ENCODE measurements around the gene EEF1AKMT2. TPM values are rescaled to one million over a fixed set of nuclear protein-coding genes. Genes with fewer than 3 reads are reported as not detected.
A peak's percentile ranks its signal among the peaks of the same experiment; 100 is the strongest.

The EEF1AKMT2 gene
- total RNA-seq, 4 donors from 2014 or later: 9.1 to 18.6 (median 10.5) TPM

DNA sequence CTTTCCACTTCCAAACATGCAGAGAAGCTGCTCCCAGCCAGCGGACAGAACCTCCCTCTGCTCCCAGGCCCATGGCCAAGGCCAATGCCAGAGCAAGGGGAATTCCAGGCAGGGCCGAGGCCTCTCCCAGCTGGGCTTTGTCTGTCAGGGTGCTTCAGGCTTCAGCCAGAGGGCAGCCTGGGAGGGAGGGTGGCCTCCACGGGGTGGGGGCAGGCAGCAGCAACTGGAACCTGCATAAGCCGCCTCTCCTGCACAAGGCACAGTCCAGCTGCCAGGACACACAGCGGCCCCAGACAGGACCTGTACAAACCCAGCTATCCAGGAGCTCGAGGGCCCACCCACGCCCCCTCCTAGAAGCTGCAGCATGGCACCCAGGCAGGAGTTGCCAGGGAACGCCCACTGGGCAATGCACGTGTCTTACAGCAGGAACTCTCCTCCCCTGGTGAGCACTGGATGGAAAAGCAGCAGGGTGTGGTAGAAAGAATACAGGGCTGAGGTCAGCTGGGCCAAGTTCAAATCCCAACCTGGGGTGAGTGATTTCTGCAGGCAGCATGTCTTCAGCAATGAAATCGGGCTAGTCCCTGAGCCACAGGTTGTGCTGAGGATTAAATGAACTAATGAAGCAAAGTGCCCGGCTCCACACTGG, 55.1 kb downstream of the EEF1AKMT2 start:
- Histone ChIP-seq H3K4me1 (peaks cover 28 to 100% (median 90%) of the 10 kb centered on the region in 3 donors), H3K4me3 (peak overlapping the region in 1 of 2 donors; percentile 4), H3K9me3 (no peaks in the 10 kb centered on the region), H3K27me3 (no peaks in the 10 kb centered on the region), H3K36me3 (no peaks in the 10 kb centered on the region), H3K27ac (peak overlapping the region in 3 of 4 donors; percentile 90 to 93 (median 92))
- TF ChIP-seq, protein P1, sequence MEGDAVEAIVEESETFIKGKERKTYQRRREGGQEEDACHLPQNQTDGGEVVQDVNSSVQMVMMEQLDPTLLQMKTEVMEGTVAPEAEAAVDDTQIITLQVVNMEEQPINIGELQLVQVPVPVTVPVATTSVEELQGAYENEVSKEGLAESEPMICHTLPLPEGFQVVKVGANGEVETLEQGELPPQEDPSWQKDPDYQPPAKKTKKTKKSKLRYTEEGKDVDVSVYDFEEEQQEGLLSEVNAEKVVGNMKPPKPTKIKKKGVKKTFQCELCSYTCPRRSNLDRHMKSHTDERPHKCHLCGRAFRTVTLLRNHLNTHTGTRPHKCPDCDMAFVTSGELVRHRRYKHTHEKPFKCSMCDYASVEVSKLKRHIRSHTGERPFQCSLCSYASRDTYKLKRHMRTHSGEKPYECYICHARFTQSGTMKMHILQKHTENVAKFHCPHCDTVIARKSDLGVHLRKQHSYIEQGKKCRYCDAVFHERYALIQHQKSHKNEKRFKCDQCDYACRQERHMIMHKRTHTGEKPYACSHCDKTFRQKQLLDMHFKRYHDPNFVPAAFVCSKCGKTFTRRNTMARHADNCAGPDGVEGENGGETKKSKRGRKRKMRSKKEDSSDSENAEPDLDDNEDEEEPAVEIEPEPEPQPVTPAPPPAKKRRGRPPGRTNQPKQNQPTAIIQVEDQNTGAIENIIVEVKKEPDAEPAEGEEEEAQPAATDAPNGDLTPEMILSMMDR (IDR thresholded peaks at IDR 0.05): peak in 1 of 4 experiments; percentile 41
- no peak for TF ChIP-seq EP300 (IDR thresholded peaks at IDR 0.05)
- TF ChIP-seq POLR2A (IDR thresholded peaks at IDR 0.05): no peak
- TF ChIP-seq POLR2AphosphoS5 (IDR thresholded peaks at IDR 0.05): peak; percentile 91
- WGBS, 2 donors (ENCODE audit: low coverage in 1 of 2): 29 to 50% methylated on average over 1 to 2 of the region's 11 CpGs
- ATAC-seq: peak; percentile 76

DNA sequence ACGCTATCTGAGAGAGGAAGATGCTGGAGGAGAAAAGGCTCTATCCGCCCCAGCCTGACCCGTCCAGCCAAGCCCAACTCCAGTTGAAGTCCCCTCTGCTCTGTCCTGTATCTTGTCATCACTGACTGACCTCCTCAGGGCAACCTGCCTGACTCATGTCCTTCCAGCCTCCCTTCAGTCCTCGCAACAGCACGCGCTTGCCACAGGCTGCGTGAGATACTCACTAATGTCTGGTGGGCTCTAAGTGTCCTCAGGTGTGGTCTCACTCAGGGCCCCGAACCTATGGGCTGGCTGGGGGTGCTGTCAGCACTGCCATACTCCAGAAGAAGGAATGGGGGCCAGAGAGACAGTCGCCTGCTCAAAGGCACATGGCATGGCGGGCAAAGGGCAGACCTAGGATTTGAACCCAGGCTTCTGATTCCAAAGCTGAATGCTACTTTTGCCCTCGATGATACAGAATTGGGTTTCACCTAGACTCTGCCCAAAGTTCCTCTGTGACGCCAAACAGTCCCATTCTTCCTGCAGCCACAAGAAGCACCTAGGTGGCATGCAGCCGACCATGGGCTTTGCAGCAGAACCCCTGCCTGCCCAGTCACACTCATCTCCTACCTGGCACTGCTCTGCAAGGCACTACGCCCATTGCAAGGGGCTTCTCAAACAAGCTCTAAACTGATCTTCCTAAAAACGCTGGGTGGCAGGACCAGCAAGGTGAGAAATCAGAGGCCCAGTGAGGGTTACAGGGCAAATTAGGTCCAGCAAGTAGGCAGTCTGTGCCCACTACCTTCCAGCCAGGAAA, 56.0 kb downstream of the EEF1AKMT2 start:
- H3K27ac ChIP-seq: peak overlapping the region; percentile 5 to 93 (median 91)
- no peak for ATAC-seq
- WGBS, 2 donors (ENCODE audit: low coverage in 1 of 2): 70 to 91% methylated on average over 7 to 9 of the region's 15 CpGs
- no peaks in the 10 kb centered on the region for H3K36me3 ChIP-seq
- no peak for TF ChIP-seq POLR2AphosphoS5 (IDR thresholded peaks at IDR 0.05)
- TF ChIP-seq POLR2A (IDR thresholded peaks at IDR 0.05): no peak
- no peak for TF ChIP-seq EP300 (IDR thresholded peaks at IDR 0.05)
- no peaks in the 10 kb centered on the region for H3K27me3 ChIP-seq
- H3K4me3 ChIP-seq: peak overlapping the region in 1 of 2 donors; percentile 4
- peaks cover 28 to 98% (median 81%) of the 10 kb centered on the region in 3 donors for H3K4me1 ChIP-seq
- H3K9me3 ChIP-seq: no peaks in the 10 kb centered on the region

DNA sequence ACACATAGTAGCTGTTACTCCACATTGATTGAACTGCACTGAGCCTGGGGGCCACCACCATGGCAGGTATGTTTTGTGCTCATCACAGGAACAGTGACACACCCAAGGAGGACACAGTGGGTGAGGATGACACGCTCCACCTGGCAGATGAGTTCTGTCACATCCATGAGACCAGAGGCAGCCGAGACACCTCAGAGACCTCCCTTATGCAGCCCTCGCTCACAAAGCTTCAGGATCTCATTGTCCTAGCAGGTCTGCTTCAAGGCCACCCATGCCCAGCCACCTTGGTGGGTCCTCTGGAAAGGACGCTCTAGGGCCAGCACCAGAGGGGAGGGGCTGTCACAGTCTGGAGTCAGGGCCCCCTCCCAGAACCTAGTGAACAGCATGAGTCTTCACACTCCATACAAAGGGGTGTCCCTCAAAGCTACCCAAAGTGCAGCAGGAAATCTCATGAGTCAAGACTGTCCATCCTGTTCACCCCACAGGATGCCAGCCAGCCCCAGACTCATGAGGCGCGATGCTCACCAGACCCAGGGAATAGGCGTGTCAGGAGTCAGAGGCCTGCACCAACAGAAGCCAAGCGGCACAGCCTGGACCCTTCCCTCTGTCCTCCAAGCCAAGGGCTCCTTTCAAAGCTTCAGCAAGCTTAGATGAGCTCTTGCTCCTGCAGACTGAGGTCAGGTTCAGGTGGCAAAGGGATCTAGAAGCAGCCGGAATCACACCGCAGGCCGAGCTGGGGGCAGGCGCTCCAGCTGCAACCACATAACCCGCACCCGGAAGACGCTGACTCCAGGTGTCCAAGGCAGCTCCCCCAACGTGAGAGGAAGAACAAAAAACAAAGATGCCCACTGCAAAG, 57.1 kb downstream of the EEF1AKMT2 start:
- Histone ChIP-seq H3K4me3 (no peak overlapping the region), H3K4me1 (peaks cover 26 to 98% (median 72%) of the 10 kb centered on the region in 3 donors), H3K9me3 (no peaks in the 10 kb centered on the region), H3K36me3 (no peaks in the 10 kb centered on the region), H3K27me3 (no peaks in the 10 kb centered on the region), H3K27ac (peak overlapping the region; percentile 76 to 93 (median 91))
- no peak for TF ChIP-seq POLR2AphosphoS5 (IDR thresholded peaks at IDR 0.05)
- TF ChIP-seq, protein P1 (IDR thresholded peaks at IDR 0.05): no peak
- no peak for TF ChIP-seq POLR2A (IDR thresholded peaks at IDR 0.05)
- no peak for TF ChIP-seq EP300 (IDR thresholded peaks at IDR 0.05)
- WGBS, 2 donors (ENCODE audit: low coverage in 1 of 2): 100% methylated on average over 4 of the region's 16 CpGs; no CpG with 5 or more reads in 1 of the 2 donors
- no peak for ATAC-seq

DNA sequence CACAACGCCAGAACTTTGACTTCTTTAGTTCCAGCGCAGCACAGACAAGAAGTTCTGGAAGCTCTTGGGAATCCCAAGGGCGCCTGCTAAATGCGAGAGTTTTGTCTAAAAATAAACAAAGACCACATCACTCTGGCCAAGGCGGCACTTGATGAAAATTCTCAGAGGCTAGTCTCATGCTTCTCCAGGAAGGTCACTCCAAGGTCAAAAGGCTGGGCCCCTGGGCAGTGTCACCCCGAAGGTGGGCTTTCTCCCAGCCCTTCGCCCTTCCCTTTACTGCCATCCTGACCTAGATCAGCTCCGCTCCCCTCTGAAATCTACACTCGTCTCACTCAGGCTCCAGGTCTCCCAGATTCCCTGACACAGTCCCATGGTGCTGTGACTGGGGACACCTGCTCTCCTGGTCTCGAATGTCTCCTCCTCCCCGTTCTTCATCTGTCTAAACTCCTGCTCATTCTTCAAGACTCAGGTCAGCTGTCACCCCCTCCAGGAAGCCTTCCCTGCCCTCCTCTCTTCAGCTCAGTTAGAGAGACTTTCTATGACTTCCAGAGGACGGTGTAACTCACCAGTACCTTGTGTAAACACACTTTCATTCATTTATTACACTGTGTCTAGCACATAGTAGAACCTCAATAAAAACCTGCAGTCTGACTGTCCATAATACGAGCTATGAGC, 58.0 kb downstream of the EEF1AKMT2 start:
- peaks cover 21 to 98% (median 68%) of the 10 kb centered on the region in 3 donors for H3K4me1 ChIP-seq
- 42 to 56% methylated on average over 12 to 13 of the region's 13 CpGs for WGBS, 2 donors (ENCODE audit: low coverage in 1 of 2)
- H3K9me3 ChIP-seq: no peaks in the 10 kb centered on the region
- no peak overlapping the region for H3K4me3 ChIP-seq
- peak overlapping the region; percentile 76 to 93 (median 91) for H3K27ac ChIP-seq
- H3K36me3 ChIP-seq: no peaks in the 10 kb centered on the region
- H3K27me3 ChIP-seq: no peaks in the 10 kb centered on the region
- ATAC-seq: no peak
- TF ChIP-seq, protein P1 (IDR thresholded peaks at IDR 0.05): no peak
- TF ChIP-seq EP300 (IDR thresholded peaks at IDR 0.05): no peak
